CD14-positive monocyte (primary cell): Measurements from ENCODE around the gene FAM120B. TPM values are rescaled to one million over a fixed set of nuclear protein-coding genes. Genes with fewer than 3 reads are reported as not detected.

Source experiments
- DNase-seq, 3 donors: peaks; one replicate each; pipeline ENCODE4 v3.0.0-alpha.2; 2011 to 2022
- H2AFZ ChIP-seq: 2 replicates; pipeline ENCODE4 v1.6.0; 2012; ENCODE audit warnings: mild to moderate bottlenecking, low read depth, low read length, inconsistent platforms; ENCODE audit not compliant: insufficient read depth, poor library complexity, severe bottlenecking
- H3K27ac ChIP-seq, 2 donors: 1 replicate in 1 of 2; 2 replicates in 1 of 2; pipeline ENCODE4 v1.5.1; 2012 to 2013; ENCODE audit warnings: low read length in 2 of 2, control low read depth in 1 of 2, inconsistent platforms in 1 of 2, low read depth in 1 of 2, mild to moderate bottlenecking in 1 of 2
- H3K27me3 ChIP-seq, 2 donors: one replicate each; pipeline versions ENCODE4 v1.6.0 to v1.6.1; 2011 to 2013; ENCODE audit warnings: low read length in 2 of 2; ENCODE audit not compliant: control insufficient read depth in 2 of 2, insufficient read depth in 2 of 2
- H3K36me3 ChIP-seq, 2 donors: replicated peaks in 1 of 2; 1 replicate in 1 of 2; 2 replicates in 1 of 2; pipeline versions ENCODE4 v1.5.1 to v1.6.1; 2012 to 2013; ENCODE audit warnings: low read length in 2 of 2, control low read depth in 1 of 2, inconsistent platforms in 1 of 2, mild to moderate bottlenecking in 1 of 2; ENCODE audit not compliant: insufficient read depth in 2 of 2, control insufficient read depth in 1 of 2
- H3K4me1 ChIP-seq, 2 donors: 1 replicate in 1 of 2; 2 replicates in 1 of 2; pipeline versions ENCODE4 v1.5.1 to v1.6.1; 2012 to 2013; ENCODE audit warnings: low read length in 2 of 2, control low read depth in 1 of 2, inconsistent platforms in 1 of 2, mild to moderate bottlenecking in 1 of 2, moderate library complexity in 1 of 2; ENCODE audit not compliant: insufficient read depth in 2 of 2, control insufficient read depth in 1 of 2
- H3K4me2 ChIP-seq: replicated peaks from 2 replicates; pipeline ENCODE3; 2012; ENCODE audit warnings: low read length, moderate library complexity, mild to moderate bottlenecking; ENCODE audit not compliant: poor library complexity, severe bottlenecking; ENCODE audit errors: extremely low read depth
- H3K4me3 ChIP-seq, 3 experiments: fragments of 200-600 bp in 1 of 3; sonication (generic) in 1 of 3; replicated peaks in 1 of 3; 1 replicate in 2 of 3; 2 replicates in 1 of 3; pipeline ENCODE4 v1.5.1; 2011 to 2013; ENCODE audit warnings: low read length in 3 of 3, mild to moderate bottlenecking in 3 of 3, control low read depth in 2 of 3, low read depth in 2 of 3, inconsistent platforms in 1 of 3, moderate library complexity in 1 of 3
- H3K79me2 ChIP-seq: 2 replicates; pipeline ENCODE4 v1.6.0; 2012; ENCODE audit warnings: mild to moderate bottlenecking, control low read depth, inconsistent platforms, low read length, moderate library complexity; ENCODE audit not compliant: insufficient read depth
- H3K9ac ChIP-seq: 2 replicates; pipeline ENCODE4 v1.6.0; 2017; ENCODE audit warnings: low read length, mild to moderate bottlenecking; ENCODE audit not compliant: insufficient read depth, poor library complexity, severe bottlenecking
- H3K9me3 ChIP-seq, 2 donors: replicated peaks in 1 of 2; 1 replicate in 1 of 2; 2 replicates in 1 of 2; pipeline versions ENCODE4 v1.5.1 to v1.6.1; 2012 to 2013; ENCODE audit warnings: low read length in 2 of 2, control low read depth in 1 of 2; ENCODE audit not compliant: control insufficient read depth in 1 of 2, insufficient read depth in 1 of 2
- H4K20me1 ChIP-seq: 2 replicates; pipeline ENCODE4 v1.6.0; 2012; ENCODE audit warnings: mild to moderate bottlenecking, low read length, control low read depth, moderate library complexity; ENCODE audit not compliant: insufficient read depth
- H3K27ac Mint-ChIP-seq, 7 donors: one replicate each; pipeline ENCODE4 v1.8.0; 2020; ENCODE audit warnings: mild to moderate bottlenecking in 7 of 7, mixed read lengths in 7 of 7, moderate library complexity in 6 of 7, inconsistent platforms in 2 of 7
- H3K27me3 Mint-ChIP-seq, 3 donors: one replicate each; pipeline ENCODE4 v1.8.0; 2021 to 2022; ENCODE audit warnings: low read depth in 3 of 3, mild to moderate bottlenecking in 3 of 3, mixed read lengths in 3 of 3, moderate library complexity in 3 of 3, inconsistent platforms in 1 of 3
- H3K36me3 Mint-ChIP-seq, 2 donors: one replicate each; pipeline ENCODE4 v1.8.0; 2020; ENCODE audit warnings: mixed read lengths in 2 of 2, inconsistent platforms in 1 of 2, mild to moderate bottlenecking in 1 of 2
- H3K4me1 Mint-ChIP-seq: one replicate; pipeline ENCODE4 v1.8.0; 2020; ENCODE audit warnings: mild to moderate bottlenecking, mixed read lengths
- H3K4me3 Mint-ChIP-seq, 2 donors: one replicate each; pipeline ENCODE4 v1.8.0; 2020; ENCODE audit warnings: mild to moderate bottlenecking in 2 of 2, mixed read lengths in 2 of 2, moderate library complexity in 1 of 2
- H3K9me3 Mint-ChIP-seq, 7 donors: one replicate each; pipeline ENCODE4 v1.8.0; 2020 to 2022; ENCODE audit warnings: mixed read lengths in 7 of 7, mild to moderate bottlenecking in 6 of 7, moderate library complexity in 6 of 7, inconsistent platforms in 2 of 7
- CTCF ChIP-seq: fragments of 200-600 bp; IDR thresholded peaks from one replicate; pipeline ENCODE4 v1.8.0; 2022; ENCODE audit warnings: antibody characterized with exemption, mild to moderate bottlenecking
- WGBS: methylation state at CpG from one replicate; pipeline ENCODE4 v1.1.5; 2013; ENCODE audit warnings: missing lambda C conversion rate; ENCODE audit not compliant: insufficient coverage; 5-methylcytosine and 5-hydroxymethylcytosine counted together
- intact Hi-C, 2 donors: fragments of 100-400 bp; cut with micrococcal nuclease; formaldehyde crosslinking; loops; one replicate each; pipeline versions ENCODE4 v1.15.0 to v1.15.1; 2023
- polyA plus RNA-seq, 3 donors: library from polyadenylated mRNA; depleted of rRNA in 1 of 3; unstranded in 2 of 3; stranded (reverse) in 1 of 3; fragments of 300-500 nt in 2 of 3; fragments of >200 nt in 1 of 3; fragmentation: Illumina TruSeq in 2 of 3; gene quantifications; 1 replicate in 2 of 3; 2 replicates in 1 of 3; pipeline ENCODE4 v1.2.3, GENCODE V29; 2012 to 2021

Gene FAM120B
- polyA plus RNA-seq, 3 donors = 10.6 to 20.2 (median 11.2) TPM

GRCh38 chr6:170445971-170446370 lies 139.4 kb downstream of the FAM120B start:
- Mint-ChIP-seq H3K4me1 (no peaks in the 10 kb centered on the region), H3K9me3 (peaks cover 0 to 1% (median 0%) of the 10 kb centered on the region in 7 donors), H3K27me3 (peaks cover 0 to 6% (median 6%) of the 10 kb centered on the region in 3 donors), H3K4me3 (no peak overlapping the region), H3K27ac (no peak overlapping the region), H3K36me3 (no peaks in the 10 kb centered on the region)
- H3K9ac ChIP-seq = no peak overlapping the region
- no peak overlapping the region for H3K27ac ChIP-seq
- H3K27me3 ChIP-seq = no peaks in the 10 kb centered on the region
- no peak overlapping the region for H2AFZ ChIP-seq
- H3K9me3 ChIP-seq = no peaks in the 10 kb centered on the region
- H4K20me1 ChIP-seq = no peaks in the 10 kb centered on the region
- no peaks in the 10 kb centered on the region for H3K79me2 ChIP-seq
- TF ChIP-seq CTCF = no peak
- intact Hi-C loops = no loop called here
- DNase-seq = no peak
- no peaks in the 10 kb centered on the region for H3K36me3 ChIP-seq
- H3K4me2 ChIP-seq = no peak overlapping the region
- no peak overlapping the region for H3K4me3 ChIP-seq
- WGBS = 100% methylated on average over 2 of the region's 9 CpGs
- H3K4me1 ChIP-seq = no peaks in the 10 kb centered on the region

- no peak overlapping the region for H3K4me3 Mint-ChIP-seq
- WGBS = 97% methylated on average over 14 of the region's 15 CpGs
These were observed 140.4 kb downstream of the FAM120B start for GRCh38 chr6:170446841-170447560.

More at GRCh38 chr6:170446841-170447560, 140.4 kb downstream of the FAM120B start:
- Histone ChIP-seq H3K9ac (no peak overlapping the region), H3K79me2 (no peaks in the 10 kb centered on the region), H3K9me3 (no peaks in the 10 kb centered on the region), H2AFZ (no peak overlapping the region), H3K27ac (no peak overlapping the region), H3K36me3 (no peaks in the 10 kb centered on the region), H4K20me1 (no peaks in the 10 kb centered on the region), H3K27me3 (no peaks in the 10 kb centered on the region), H3K4me2 (no peak overlapping the region), H3K4me1 (no peaks in the 10 kb centered on the region), H3K4me3 (no peak overlapping the region)
- H3K36me3 Mint-ChIP-seq = no peaks in the 10 kb centered on the region
- peaks cover 0 to 1% (median 0%) of the 10 kb centered on the region in 7 donors for H3K9me3 Mint-ChIP-seq
- H3K27me3 Mint-ChIP-seq = peaks cover 0 to 6% (median 6%) of the 10 kb centered on the region in 3 donors
- intact Hi-C loops = no loop called here
- H3K27ac Mint-ChIP-seq = no peak overlapping the region
- no peak for TF ChIP-seq CTCF
- no peaks in the 10 kb centered on the region for H3K4me1 Mint-ChIP-seq
- no peak for DNase-seq
